NCI-H2227 treated with DMSO at 0.1 percent for 48 hours (cell line): ENCODE measurements around the gene PPP1R9B.
A peak's percentile ranks its signal among the peaks of the same experiment; 100 is the strongest.

Experiments
- DNase-seq: peaks from one replicate; lab custom pipeline; 2025; lab: John Stamatoyannopoulos, UW

The PPP1R9B gene

GRCh38 chr17:50172130-50172529, 21.7 kb upstream of the PPP1R9B start:
- no peak for DNase-seq

DNA sequence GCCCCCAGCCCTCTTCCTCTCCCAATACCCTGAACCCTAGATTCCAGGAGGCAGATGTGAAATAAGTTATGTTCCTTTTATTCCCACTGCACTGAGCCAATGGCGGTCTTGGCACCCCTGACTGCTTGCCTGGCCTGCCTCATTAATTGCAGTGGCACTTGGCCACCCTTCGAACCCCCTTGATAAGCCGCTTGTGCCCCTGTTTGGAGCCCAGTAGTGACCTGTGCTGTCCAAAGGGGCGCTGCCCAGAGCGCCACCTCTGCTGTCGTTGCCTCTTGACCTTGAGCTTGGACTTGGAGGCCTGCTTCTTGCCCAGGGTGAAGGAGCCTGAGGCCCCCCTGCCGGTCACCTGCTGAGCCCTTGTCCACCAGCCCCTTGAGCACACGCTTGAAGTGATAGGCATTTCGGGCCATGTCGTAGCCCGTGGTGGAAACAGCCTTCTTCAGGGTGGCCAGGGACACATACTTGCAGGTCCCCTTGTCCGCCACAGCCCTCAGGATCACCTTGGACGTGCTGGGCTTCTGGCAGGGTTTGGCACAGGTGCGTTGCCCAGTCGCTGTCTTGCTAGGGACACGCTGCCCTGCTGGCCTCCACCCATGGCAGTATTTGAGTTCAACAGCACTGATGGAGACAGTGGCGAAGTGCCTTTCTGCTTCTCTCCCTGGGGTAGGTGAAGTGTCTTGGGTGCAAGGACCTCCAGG, 21.0 kb upstream of the PPP1R9B start:
- no peak for DNase-seq

GRCh38 chr17:50170662-50171370, 20.3 kb upstream of the PPP1R9B start:
- no peak for DNase-seq

- DNase-seq = no peak
Observed at GRCh38 chr17:50169881-50170459, 19.5 kb upstream of the PPP1R9B start.

- DNase-seq = peak; percentile 56
Observed at GRCh38 chr17:50169121-50169764, 18.8 kb upstream of the PPP1R9B start.

GRCh38 chr17:50168319-50168718, 17.8 kb upstream of the PPP1R9B start:
- no peak for DNase-seq

DNA sequence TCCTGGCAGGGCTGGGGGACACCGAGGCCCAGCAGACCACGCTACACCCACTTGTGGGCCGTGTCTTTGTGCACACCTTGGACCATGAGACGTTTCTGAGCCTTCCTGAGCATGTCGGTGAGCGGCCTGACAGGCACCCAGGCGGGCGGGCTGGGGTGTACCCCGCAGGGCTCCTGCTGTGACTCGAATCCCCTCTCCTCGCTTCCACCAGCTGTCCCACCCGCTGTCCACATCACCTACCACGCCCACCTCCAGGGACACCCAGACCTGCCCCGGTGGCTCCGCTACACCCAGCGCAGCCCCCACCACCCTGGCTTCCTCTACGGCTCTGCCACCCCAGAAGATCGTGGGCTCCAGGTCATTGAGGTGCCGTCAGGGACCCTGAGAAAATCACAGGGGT, 16.9 kb upstream of the PPP1R9B start:
- DNase-seq = no peak

DNA sequence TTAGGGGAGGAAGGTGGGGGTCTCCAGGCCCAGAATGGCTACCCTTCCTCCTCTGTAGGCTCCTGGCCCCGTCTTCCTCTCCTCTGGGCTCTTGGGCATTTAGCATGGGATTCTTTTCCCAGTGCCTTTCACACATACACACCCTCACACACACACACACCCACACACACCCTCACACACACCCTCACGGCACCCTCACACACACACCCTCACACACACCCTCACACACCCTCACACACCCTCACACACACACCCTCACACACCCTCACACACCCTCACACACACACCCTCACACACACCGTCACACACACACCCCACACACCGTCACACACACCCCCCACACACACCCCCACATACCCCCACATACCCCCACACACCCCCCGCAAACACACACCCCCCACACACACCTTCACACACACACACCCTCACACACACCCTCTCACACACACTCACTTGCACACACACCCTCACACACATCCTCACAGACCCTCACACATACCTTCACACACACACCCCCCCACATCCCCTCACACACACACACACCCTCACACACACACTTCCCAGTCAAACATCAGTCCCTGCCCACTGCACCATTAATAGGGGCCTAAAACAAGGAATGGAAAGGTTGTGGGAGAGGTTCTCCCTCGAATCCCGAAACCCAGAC, 16.2 kb upstream of the PPP1R9B start:
- DNase-seq = no peak

DNA sequence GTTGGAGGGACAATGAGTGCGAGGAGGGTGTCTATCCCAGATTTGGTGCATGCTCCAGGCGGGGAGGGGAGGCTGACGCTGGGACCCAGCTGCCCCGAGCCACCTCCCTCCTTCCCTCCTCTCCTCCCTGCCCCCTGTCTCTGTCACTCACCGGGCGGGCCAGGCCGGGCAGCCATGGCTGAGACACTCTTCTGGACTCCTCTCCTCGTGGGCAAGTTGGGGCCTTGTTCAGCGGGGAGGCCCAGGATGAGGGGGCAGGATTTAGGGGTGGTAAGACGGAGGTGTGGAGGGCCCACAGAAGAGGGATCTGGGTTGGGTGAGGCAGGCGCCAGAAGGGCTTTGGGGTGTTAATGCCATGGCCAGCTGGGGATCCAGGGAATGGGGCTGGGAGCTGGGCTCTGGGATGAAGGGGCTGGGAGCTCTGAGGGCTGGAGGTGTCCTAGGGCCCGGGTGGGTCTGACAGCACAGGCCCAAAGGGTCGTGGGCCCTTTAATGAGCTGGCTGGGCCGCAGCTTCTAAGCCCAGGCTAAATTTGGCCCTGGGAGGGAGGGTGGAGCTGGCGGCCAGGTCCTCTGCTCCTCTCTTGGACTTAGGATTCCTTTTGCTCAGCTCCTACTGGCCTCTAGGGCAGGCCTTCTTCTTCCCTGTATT, 15.5 kb upstream of the PPP1R9B start, which contains the start of gene SGCA:
Gene SGCA (plus strand): TSS at position 139 of the 651 bp plus-strand sequence. CDS start 36 bp downstream, at position 175.
- no peak for DNase-seq

DNA sequence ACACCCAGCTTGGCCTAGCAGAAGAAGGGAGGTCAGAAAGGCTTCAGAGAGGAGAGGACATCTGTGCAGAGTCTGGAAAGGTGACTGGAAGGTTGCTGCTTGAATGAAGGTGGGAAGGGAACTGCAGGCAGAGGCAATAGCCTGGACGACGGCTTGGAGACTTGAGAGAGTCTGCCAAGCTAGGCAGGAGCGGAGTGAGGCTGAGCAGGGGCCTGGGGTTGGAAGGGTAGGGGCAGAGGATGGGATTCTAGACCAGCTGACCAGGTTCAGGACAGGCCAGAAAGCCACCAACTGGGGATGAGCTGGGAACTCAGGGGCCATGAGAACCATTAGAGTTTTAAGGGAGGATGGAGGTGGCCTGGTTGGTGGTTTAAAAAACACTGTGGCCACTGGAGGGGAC, 15.0 kb upstream of the PPP1R9B start:
- no peak for DNase-seq

DNA sequence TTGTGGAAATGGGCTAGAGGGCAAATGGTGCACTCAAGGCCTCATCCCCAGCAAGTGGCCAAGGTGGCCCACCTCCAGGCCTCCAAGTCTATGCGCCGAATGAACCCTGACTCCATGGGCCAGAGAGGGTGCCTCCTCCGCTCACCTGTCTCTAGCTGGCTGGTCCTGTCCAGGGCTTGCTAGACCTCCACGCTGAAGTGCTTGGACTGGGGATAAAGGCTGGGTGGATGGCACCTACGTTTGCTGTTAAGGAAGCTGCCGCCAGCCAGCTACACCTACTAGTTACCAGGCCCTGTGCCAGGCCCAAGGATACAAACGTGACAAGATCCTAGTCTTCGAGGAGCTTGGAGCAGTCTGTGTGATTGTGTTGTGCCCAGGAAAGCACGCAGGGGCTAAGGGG, 14.6 kb upstream of the PPP1R9B start:
- no peak for DNase-seq

- DNase-seq = no peak
Observed at GRCh38 chr17:50164697-50164988, 14.2 kb upstream of the PPP1R9B start.

- no peak for DNase-seq
Observed at GRCh38 chr17:50163843-50164696, 13.6 kb upstream of the PPP1R9B start.

- DNase-seq = no peak
Observed at GRCh38 chr17:50162466-50163254, 12.2 kb upstream of the PPP1R9B start.

- DNase-seq = no peak
Observed at GRCh38 chr17:50161911-50162288, 11.4 kb upstream of the PPP1R9B start.

- peak; percentile 98 for DNase-seq
Observed at GRCh38 chr17:50161023-50161910, 10.8 kb upstream of the PPP1R9B start.

DNA sequence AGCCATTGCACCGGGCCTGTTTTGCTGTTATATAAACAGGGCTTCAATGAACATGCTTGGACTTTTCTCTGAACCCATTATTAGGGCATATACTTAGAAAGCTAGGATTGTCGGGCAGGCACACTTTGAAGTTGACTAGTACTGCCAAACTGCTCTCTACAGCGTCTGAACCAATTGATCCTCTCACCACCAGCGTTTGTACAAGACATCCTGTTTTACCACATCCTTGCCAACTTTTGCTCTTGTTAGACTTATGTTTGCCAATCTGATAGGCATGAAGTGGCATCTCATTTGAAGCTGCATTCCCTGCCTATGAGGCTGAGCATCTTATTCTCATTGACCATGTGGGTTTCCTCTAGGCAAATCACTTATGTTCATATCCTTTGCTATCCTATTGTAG, 7.4 kb upstream of the PPP1R9B start:
- DNase-seq = no peak

DNA sequence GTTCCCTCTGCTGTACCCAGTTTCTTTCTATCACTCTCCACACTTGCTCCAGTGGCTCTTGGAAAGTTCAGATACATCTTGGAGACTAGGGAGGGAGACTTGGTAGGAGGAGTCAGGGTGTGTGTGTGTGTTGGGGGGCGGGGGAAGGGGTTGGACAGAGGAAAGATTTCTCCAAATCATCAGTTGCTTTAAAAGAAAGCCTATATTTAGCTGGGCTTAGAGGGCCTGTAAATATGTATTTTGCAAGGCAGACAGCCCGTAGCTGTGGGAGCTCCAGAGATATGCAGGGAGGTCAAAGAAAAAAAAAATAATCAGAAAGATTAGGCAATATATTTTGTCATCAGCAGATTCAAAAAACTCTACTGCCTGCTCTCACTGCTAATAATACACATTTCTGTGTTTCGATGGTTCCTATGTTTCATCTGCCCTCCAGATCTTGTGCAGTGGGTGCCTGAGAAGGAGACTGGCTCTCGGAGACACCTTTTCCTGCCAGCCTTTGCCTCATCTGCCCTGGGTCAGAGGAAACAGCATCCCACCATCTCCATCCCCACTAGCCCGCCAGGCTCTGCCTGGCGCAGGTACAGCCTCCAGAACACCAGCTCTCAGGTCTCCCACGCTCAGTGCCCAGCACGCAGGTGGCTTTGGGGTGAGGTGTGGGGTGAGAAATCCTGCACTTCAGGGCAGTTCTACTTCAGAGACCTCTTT, 4.8 kb upstream of the PPP1R9B start:
- peak; percentile 57 for DNase-seq
